HG03521 (cell line): Measurements from ENCODE around the gene NRROS.

Experiments used
- ATAC-seq: cut with Tn5 transposase; IDR thresholded peaks from one replicate; pipeline ENCODE4 v1.9.1; 2021; ENCODE audit warnings: mild to moderate bottlenecking, moderate library complexity; ENCODE audit not compliant: unreplicated experiment

NRROS gene

DNA sequence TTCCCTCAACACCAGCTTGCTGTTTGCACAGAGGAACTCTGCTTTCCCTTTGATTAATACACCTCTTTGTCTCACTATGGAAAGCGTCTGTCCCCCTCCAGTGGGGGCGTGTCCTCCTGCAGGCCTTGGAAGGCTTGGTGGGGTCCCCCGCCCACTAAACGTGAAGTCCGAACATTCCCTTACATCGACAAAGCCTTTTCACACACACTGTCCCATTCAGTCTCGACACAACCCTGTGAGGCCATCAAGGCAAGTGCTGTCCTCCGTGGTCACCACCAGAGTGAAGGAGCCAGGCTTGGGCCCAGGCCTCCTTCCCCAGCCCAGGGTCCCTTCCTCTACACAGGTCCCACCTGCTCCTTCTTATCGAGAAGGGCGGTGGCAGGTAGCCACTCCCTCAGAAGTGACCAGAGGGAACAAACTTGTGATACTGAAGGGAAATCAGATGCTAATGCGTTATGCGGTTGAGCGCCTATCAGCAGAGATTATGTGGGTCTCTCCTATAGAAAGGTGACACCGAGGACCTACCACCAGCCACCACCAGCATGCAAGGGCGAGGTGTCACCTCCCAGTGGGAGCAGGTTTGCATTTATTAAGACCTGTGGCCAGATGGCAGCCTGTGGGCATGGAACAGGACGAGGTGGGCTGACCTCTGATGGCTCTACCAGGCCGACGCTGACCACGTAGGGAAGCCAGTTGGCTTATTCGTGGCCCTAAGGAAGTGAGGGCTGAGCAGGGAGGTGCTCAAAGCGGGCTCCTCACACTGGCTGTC is 6.6 kb downstream of the NRROS start:
- no peak for ATAC-seq

DNA sequence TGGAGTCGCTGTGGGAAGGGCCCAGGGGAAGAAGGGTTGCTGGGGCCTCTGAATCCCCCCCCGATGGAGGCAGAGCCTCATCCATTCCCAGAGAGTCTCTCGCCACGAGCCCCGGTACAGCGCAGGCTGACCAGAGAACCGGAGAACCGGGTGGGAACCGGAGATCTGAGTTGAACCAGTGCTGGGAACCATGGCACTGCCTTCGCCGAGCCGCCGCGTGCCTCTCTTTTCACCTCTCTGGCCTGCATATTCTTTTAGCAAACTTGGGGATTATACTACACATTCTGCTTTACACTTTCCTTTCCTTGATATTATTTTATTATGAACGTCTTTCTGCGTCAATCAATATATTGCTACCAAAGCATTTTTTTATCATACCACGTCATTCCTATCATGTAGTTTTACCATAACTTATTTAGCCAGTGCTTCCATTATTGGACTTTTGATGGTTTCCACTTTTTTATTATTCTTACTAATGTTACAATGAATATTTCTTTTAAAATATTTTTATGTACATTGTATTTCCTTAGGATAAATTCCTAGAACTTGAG is 7.2 kb downstream of the NRROS start:
- no peak for ATAC-seq

DNA sequence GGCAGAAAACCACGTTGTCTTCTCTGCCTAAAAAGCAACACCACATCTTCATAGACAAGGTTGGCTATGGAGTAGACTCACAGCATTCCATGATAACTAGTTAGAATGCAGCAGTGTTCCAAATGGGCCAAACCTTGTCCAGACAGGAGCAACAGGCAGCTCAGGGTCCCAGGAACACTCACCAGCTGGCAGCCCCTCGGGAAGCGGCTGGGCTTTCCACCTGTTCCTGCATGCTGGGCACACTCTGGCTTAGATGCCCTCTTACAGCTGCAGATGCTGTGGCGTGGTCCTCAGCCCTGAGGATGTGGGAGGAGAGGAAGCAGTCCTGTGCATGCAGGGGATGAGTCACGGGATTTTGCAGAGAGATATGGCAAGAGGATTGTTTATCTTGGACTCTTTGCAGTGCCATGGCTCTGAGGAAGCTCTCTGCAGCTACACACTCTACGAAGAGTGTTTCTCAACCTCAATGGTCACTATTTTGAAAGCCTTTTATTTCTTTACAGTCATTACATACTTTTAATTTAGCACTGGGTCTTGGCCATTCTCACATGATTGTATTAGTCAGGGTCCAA is 11.3 kb downstream of the NRROS start:
- ATAC-seq: no peak

DNA sequence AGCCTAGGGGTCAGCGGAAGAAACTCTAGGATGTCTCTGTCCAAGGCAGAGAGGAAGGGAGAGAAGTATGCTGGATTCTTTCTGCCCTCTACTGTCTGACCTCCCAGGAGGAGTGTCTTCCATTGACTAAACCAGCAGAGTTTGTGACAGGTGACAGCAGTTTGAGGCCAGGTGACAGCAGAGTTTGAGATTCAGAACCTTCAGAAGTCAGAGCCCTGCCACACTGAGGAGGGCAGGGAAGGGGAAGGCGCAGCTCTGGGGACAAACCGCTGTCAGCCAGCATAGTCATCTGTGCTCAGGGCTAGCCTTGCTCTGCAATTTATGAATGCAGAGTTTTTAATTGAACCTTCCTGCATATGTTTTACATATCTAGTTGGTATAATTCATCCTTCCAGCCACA is 12.3 kb downstream of the NRROS start:
- no peak for ATAC-seq

DNA sequence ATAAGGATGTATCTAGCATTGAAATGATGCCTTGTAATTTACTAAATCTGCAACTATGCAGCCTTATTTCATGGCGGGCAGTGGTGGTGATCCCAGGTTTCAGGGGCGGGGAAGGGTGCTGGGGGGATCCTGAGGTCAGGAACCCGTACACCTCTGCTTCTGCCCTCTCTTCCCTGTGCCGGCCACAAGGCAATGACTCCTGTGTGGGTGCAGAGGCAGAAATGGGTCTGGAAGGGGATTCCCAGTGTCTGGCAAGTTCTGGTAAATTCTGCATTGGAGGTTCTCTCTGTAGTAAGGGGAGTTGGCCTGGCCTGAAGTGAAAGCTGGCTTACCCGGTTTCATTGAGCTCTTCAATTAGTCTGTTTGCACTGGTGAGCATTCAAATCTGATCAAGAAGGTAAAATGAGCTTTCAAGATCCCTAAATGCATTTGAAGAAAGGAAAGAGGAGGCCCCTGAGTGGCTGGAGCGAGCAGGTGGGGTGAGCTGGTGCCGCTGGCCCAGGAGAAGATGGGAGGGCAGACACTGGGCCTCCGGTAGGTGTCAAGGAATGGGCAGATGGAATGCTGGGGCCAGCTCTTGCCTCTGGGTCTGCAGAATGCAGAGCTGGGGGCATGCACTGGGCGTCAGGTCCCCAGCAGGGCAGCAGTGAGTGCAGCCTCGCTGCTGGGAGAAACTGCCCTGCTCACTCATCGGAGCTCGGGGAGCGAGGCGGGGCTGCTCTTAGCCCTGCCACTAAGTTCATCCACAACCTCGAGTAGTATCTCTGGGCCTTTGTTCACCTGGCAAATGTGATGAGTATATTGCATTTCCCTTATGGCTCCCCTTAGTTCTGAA is 13.7 kb downstream of the NRROS start:
- ATAC-seq: no peak

DNA sequence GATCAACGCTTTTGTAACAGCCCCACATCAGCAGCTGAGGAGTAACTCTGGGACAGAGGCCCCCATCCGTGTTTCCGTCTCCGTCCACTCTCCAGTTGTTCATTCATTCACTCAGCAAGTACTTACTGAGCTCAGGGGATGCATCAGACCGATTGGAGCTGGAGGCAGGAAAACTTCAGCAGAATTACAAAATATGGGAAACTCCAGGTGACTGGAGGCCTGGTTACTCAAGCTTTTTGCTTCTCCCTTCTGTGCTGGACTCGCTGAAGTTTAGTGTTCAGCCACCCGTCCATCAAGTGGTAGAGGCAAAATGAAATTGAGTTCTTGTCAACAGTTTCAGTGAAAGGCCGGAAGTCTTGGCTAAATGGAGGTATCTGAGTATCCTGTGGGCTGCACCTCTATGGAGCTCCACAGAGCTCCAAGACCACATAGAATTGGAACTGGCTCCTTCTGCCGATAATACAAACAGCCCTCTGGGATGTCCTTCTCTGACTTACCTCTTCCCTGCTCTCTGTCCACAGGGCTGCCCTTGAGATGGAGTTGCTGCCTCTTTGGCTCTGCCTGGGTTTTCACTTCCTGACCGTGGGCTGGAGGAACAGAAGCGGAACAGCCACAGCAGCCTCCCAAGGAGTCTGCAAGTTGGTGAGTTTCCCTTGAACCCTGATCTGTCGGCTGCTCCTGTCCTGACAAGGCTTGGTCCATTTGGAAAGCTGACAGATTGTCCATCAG is 14.7 kb downstream of the NRROS start:
- ATAC-seq: no peak

DNA sequence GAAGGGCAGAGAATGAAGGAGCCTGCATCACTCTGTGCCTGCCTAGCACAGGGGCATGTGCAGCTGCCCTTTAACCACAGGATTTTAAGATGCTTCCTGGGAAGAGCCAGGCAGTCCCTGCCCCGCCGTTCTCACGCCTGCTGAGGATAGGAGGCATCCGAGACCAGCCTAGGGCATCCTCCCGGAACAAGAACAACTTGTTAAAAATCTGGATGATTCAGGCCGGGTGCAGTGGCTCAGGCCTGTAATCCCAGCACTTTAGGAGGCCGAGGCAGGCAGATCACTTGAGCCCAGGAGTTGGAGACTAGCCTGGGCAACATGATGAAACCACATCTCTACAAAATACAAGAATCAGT is 15.2 kb downstream of the NRROS start:
- ATAC-seq: no peak

DNA sequence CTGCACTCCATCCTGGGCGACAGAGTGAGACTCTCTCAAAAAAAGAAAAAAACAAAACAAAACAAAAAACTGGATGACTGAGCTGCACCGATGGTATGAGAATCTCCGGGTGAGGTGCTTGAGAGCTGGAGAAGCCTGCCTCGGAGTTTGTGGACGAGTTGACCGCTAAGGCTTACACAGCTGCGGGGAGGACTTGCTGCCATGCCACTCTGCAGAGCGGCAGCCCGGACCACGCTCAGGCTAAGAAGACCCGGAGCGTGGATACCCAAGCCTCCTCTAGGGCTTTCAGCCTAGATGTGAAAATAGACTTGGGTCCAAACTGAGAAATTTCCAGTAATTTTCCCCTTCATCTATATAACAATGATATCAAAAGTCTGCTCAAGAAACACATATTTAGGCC is 16.0 kb downstream of the NRROS start:
- ATAC-seq: no peak

DNA sequence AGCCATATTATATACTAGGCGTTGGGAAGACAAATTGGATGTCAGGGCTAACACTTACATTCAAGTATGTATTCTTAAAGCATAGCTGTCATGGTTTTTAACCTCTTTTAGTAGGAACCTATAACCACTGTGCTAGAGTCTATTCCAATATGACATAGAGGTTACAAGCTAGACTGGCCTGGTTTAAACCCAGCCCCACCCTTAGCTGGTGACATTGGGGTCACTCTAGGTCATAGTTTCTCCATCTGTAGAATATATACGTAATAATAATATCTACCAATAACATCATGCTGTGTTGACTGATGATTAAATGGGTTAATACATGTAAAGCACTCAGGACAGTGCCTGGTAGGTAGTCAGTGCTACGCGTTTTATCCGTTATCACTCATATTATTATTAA is 16.7 kb downstream of the NRROS start:
- no peak for ATAC-seq

DNA sequence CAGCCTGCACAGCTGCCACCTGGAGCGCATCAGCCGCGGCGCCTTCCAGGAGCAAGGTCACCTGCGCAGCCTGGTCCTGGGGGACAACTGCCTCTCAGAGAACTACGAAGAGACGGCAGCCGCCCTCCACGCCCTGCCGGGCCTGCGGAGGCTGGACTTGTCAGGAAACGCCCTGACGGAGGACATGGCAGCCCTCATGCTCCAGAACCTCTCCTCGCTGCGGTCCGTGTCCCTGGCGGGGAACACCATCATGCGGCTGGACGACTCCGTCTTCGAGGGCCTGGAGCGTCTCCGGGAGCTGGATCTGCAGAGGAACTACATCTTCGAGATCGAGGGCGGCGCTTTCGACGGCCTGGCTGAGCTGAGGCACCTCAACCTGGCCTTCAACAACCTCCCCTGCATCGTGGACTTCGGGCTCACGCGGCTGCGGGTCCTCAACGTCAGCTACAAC is 20.4 kb downstream of the NRROS start:
- ATAC-seq: no peak

DNA sequence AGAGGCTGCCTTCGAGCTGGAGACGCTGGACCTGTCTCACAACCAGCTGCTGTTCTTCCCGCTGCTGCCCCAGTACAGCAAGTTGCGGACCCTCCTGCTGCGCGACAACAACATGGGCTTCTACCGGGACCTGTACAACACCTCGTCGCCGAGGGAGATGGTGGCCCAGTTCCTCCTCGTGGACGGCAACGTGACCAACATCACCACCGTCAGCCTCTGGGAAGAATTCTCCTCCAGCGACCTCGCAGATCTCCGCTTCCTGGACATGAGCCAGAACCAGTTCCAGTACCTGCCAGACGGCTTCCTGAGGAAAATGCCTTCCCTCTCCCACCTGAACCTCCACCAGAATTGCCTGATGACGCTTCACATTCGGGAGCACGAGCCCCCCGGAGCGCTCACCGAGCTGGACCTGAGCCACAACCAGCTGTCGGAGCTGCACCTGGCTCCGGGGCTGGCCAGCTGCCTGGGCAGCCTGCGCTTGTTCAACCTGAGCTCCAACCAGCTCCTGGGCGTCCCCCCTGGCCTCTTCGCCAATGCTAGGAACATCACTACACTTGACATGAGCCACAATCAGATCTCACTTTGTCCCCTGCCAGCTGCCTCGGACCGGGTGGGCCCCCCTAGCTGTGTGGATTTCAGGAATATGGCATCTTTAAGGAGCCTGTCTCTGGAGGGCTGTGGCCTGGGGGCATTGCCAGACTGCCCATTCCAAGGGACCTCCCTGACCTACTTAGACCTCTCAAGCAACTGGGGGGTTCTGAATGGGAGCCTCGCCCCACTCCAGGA is 21.1 kb downstream of the NRROS start:
- no peak for ATAC-seq

DNA sequence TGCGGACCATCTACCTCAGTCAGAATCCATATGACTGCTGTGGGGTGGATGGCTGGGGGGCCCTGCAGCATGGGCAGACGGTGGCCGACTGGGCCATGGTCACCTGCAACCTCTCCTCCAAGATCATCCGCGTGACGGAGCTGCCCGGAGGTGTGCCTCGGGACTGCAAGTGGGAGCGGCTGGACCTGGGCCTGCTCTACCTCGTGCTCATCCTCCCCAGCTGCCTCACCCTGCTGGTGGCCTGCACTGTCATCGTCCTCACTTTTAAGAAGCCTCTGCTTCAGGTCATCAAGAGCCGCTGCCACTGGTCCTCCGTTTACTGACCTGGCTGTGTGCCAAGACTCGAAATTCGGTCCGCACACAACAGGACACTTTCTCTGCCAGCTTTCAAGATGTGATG is 21.9 kb downstream of the NRROS start:
- no peak for ATAC-seq

DNA sequence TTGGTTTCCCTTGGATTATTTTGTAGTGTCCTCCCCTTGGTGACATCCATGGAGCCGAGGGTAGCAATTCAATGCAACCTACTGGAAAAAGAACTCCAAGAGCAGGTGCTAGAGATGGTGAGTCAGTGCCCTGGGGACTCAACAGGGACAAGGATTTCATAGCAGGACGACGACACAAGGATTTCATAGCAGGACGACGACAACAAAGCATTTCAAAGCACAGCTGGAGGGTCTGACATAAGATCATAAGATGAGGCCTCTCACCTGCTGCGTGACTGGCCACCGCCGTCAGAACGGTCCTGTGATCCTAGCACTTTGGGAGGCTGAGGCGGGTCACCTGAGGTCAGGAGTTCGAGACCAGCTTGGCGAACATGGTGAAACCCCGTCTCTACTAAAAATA is 22.5 kb downstream of the NRROS start:
- ATAC-seq: no peak

DNA sequence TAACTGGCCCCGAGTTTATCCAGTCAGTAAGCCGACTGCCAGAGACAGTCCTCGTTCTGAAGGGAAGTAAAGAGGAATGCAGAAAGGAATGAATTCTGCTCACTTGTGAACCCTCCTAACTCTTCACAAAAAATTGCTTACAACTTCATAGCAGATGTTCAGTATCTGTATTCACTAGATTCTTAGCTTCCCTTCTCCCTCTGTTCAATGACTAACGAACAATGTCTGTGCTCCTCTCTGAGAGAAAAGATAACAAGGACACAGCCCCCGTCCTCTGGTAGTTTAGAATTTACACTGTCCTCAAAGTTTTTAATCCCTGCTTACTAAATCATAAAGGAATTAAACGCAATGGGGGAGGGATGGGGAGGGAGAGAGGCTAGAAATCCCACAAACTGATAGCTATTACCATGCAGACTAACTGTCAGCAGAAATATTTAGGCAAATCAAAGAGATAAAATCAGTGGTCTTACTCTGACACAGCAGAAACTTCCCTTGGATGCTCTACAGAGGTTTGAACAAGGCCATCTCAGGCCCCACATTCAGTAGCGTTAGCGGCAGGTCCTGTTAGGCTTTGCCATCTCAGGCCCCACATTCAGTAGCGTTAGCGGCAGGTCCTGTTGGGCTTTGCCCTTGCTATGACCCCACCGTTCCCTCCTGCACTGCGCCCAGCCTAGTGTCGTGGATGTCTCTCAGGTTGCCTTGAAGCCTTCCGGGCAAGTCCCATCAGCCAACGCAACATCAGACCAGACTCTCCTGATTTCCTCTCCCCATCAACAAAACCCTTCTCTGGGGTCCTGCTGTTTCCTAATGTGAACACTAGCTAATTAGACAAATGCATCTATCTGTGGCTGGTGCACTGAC is 23.4 kb downstream of the NRROS start:
- no peak for ATAC-seq

DNA sequence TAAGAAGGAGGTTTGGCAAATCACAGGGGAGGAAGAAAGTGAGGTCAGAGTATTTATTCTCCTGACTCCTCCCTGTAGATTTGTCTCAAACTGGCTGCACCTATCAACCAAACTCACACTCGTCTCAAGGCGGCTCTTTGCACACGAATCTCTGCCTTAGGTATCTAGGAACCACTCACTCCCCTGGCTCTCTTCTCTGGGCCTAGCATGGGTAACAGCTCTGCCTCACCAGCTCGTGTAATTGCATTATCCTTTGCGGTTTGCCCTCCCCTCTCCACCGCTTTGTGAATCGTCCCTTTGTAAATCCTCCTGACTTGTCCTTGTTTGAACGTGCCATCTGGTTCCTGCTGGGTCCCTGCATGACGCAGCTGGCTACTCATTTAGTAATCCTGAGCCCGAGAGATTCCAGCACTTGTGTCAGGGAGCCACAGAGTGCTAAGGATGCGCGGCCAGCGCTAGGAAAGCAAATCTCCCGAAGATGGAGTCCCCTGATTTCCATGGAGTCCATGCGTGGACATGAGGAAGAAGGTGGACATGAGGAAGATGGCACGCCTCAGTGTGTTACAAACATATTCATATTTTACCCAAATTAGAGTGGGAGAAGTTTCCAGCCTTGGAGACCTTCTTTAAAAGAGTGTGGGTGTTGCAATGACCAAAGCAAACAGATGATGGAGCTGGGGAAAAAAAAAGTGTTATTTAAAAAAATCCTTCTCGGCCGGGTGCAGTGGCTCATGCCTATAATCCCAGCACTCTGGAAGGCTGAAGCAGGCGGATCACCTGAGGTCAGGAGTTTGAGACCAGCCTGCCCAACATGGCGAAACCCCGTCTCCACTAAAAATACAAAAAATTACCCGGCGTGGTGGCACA is 26.7 kb downstream of the NRROS start:
- no peak for ATAC-seq

DNA sequence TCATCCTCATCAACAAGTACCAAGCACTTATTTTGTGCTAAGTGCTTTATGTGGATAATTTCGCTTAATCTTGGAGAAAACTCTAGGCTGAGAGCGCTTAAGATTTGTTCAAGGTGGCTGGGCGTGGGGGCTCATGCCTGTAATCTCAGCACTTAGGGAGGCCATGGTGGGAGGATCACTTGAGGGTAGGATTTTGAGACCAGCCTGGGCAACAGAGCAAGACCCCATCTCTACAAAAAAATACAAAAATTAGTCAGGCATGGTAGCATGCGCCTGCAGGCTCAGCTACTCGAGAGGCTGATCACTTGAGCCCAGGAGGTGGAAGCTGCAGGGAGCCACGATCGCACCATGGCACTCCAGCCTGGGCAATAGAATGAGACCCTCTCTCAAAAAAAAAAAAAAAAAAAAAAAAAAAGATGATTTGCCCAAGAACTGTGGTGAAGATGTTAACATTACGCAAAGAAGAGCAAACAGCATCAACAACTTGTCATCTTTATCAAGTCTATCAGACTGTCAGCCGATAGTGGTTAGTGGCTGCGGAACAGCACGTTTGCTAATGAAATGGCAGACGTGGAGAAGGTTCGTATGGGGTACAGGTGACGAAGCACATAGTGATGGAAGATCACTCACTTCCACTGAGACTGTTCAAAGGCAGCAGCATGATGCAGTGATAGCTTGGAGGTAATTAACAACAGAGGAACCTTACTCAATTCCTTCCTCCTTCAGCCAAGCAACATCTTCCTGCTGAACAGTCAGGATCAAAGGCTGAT is 27.7 kb downstream of the NRROS start:
- ATAC-seq: no peak

DNA sequence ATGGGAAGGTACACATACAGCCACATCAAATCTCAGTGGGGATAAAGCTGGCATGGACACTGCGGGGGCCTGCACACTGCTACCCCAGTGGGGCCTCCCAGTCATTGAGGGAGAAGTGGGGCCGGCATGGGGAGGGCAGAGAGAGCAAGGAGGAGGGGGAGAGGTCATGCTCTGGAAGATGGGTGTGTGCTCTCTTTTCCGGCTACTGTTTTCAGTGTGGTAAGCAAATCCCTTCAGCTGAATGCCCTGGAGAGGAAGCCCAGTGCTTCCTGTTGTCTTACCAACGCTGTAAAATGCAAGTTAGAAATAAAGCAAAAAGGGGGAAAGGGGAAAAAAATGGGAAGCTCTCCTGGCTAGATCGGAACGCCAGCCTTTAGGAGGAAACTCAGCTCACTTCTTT is 30.8 kb downstream of the NRROS start:
- no peak for ATAC-seq

DNA sequence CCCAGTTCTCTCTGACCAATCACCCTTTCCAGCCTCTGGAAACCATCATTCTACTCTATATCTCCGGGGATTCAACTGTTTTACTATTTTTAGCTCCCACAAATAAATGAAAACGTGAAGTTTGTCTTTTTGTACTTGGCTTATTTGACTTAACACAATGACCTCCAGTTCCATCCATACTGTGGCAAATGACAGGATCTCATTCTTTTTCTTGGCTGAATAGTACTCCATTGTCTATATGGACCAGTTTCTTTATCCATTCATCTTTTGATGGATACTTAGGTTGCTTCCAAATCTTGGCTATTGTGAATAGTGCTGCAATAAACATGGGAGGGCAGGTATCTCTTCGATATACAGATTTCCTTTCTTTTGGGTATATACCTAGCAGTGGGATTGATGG is 34.1 kb downstream of the NRROS start:
- no peak for ATAC-seq
